ENCODE data around the gene RAB40A.

DNA sequence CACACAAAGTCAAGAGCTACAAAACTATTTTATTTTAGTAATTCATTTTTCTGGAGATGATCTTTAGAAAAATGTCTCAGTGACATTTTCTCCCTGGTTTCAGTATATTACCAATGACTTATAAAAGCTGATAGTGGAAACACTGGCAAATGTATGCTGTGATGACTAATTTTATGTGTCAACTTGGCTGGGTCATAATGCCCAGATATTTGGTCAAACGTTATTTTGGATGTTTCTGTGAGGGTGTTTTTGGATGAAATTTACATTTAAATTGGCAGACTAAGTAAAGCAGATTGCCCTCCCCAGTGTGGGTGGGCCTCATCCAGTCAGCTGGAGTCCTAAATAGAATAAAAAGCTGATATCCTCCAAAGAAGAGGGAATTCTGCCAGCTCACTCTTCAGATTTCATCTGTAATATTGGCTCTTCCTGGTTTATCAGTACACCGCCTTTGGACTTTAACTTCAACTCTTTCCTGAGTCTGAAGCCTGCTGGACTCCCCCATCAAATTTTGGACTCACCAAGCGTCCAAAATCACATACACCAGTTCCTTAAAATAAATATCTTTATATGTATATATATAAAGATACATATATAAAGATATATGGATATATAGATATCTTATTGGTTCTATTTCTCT lies 31.2 kb upstream of the RAB40A start:
- TF ChIP-seq CTCF (IDR thresholded peaks at IDR 0.05) (no peak), POLR2A (IDR thresholded peaks at IDR 0.05) (no peak), EP300 (IDR thresholded peaks at IDR 0.05) (no peak), POLR2AphosphoS5 (IDR thresholded peaks at IDR 0.05) (no peak)
